NCI-H128 (cell line): Measurements from ENCODE around the gene APOC3.

Experiments used
- DNase-seq: peaks from one replicate; lab custom pipeline; 2025; ENCODE audit not compliant: unreplicated experiment; lab: John Stamatoyannopoulos, UW

APOC3 gene

GRCh38 chr11:116843661-116844060, 14.0 kb downstream of the APOC3 start:
- no peak for DNase-seq

GRCh38 chr11:116844722-116845121, 15.0 kb downstream of the APOC3 start:
- no peak for DNase-seq

- no peak for DNase-seq
Measured at GRCh38 chr11:116847612-116848011, 17.9 kb downstream of the APOC3 start.

- no peak for DNase-seq
Measured at GRCh38 chr11:116849060-116849459, 19.4 kb downstream of the APOC3 start.

GRCh38 chr11:116849486-116849885, 19.8 kb downstream of the APOC3 start:
- DNase-seq, result no peak

- DNase-seq, result no peak
Measured at GRCh38 chr11:116851626-116852025, 21.9 kb downstream of the APOC3 start.

- DNase-seq, result no peak
Measured at GRCh38 chr11:116852261-116853031, 22.7 kb downstream of the APOC3 start.

GRCh38 chr11:116853461-116854073, 23.9 kb downstream of the APOC3 start:
- DNase-seq, result no peak

GRCh38 chr11:116855413-116855812, 25.7 kb downstream of the APOC3 start:
- DNase-seq, result no peak

- no peak for DNase-seq
Measured at GRCh38 chr11:116856423-116856822, 26.7 kb downstream of the APOC3 start.

- no peak for DNase-seq
Measured at GRCh38 chr11:116857316-116857715, 27.6 kb downstream of the APOC3 start.

- no peak for DNase-seq
Measured at GRCh38 chr11:116857936-116858335, 28.2 kb downstream of the APOC3 start.

GRCh38 chr11:116859175-116859574, 29.5 kb downstream of the APOC3 start:
- DNase-seq, result no peak

GRCh38 chr11:116860303-116860702, 30.6 kb downstream of the APOC3 start:
- no peak for DNase-seq

GRCh38 chr11:116861539-116861938, 31.8 kb downstream of the APOC3 start:
- DNase-seq, result no peak

GRCh38 chr11:116862185-116862584, 32.5 kb downstream of the APOC3 start:
- DNase-seq, result no peak

- no peak for DNase-seq
Measured at GRCh38 chr11:116862951-116863350, 33.2 kb downstream of the APOC3 start.

- no peak for DNase-seq
Measured at GRCh38 chr11:116864531-116864930, 34.8 kb downstream of the APOC3 start.

GRCh38 chr11:116865696-116866095, 36.0 kb downstream of the APOC3 start:
- no peak for DNase-seq

- no peak for DNase-seq
Measured at GRCh38 chr11:116866804-116867455, 37.2 kb downstream of the APOC3 start.

- DNase-seq, result no peak
Measured at GRCh38 chr11:116867619-116868018, 37.9 kb downstream of the APOC3 start.

- DNase-seq, result no peak
Measured at GRCh38 chr11:116868066-116868465, 38.4 kb downstream of the APOC3 start.
